GM18526 (cell line): ENCODE results near the gene RASIP1.

Experiments used
- POLR2A ChIP-seq: IDR thresholded peaks from 3 replicates; pipeline ENCODE4 v1.6.1; 2011; ENCODE audit not compliant: insufficient read length; ENCODE audit errors: extremely low read depth

The RASIP1 gene

GRCh38 chr19:48740164-48740972, at the start of gene RASIP1:
TSS of gene RASIP1 (minus strand) at chr19:48740610. CDS start at chr19:48740282, 328 bp downstream.
- no peak for TF ChIP-seq POLR2A

GRCh38 chr19:48784527-48784926, 44.1 kb upstream of the RASIP1 start:
- no peak for TF ChIP-seq POLR2A

GRCh38 chr19:48780631-48781391, 40.4 kb upstream of the RASIP1 start:
- no peak for TF ChIP-seq POLR2A

GRCh38 chr19:48779636-48780035, 39.2 kb upstream of the RASIP1 start:
- TF ChIP-seq POLR2A: no peak

- no peak for TF ChIP-seq POLR2A
These were observed 37.3 kb upstream of the RASIP1 start for GRCh38 chr19:48777720-48778119.

GRCh38 chr19:48777139-48777538, 36.7 kb upstream of the RASIP1 start:
- no peak for TF ChIP-seq POLR2A

GRCh38 chr19:48772503-48772953, 32.1 kb upstream of the RASIP1 start:
- no peak for TF ChIP-seq POLR2A

- no peak for TF ChIP-seq POLR2A
These were observed 30.5 kb upstream of the RASIP1 start for GRCh38 chr19:48770734-48771472.

- TF ChIP-seq POLR2A: no peak
These were observed 29.9 kb upstream of the RASIP1 start for GRCh38 chr19:48770266-48770665.

GRCh38 chr19:48768994-48769713, 28.7 kb upstream of the RASIP1 start:
- no peak for TF ChIP-seq POLR2A

- no peak for TF ChIP-seq POLR2A
These were observed 20.2 kb upstream of the RASIP1 start for GRCh38 chr19:48760504-48761205.

GRCh38 chr19:48757741-48758144, 17.3 kb upstream of the RASIP1 start:
- TF ChIP-seq POLR2A: no peak

GRCh38 chr19:48757089-48757675, 16.8 kb upstream of the RASIP1 start:
- TF ChIP-seq POLR2A: no peak

GRCh38 chr19:48756686-48757085, 16.3 kb upstream of the RASIP1 start:
- no peak for TF ChIP-seq POLR2A
